Skeletal muscle cell (primary cell): ENCODE results near the gene HCST.
"Not testable (repeated sequence)": the region's sequence is repeated elsewhere in the genome, so short reads cannot be mapped to it uniquely, and the experiment has no call there.

ENCODE experiments used
- DNase-seq: peaks from one replicate; pipeline ENCODE4 v3.0.0-alpha.2; 2010; ENCODE audit warnings: low read depth
- H3K4me3 ChIP-seq: 2 replicates; pipeline ENCODE4 v1.5.1; 2011; ENCODE audit warnings: low read depth, mild to moderate bottlenecking, control low read depth, low read length, moderate library complexity

Gene HCST

DNA sequence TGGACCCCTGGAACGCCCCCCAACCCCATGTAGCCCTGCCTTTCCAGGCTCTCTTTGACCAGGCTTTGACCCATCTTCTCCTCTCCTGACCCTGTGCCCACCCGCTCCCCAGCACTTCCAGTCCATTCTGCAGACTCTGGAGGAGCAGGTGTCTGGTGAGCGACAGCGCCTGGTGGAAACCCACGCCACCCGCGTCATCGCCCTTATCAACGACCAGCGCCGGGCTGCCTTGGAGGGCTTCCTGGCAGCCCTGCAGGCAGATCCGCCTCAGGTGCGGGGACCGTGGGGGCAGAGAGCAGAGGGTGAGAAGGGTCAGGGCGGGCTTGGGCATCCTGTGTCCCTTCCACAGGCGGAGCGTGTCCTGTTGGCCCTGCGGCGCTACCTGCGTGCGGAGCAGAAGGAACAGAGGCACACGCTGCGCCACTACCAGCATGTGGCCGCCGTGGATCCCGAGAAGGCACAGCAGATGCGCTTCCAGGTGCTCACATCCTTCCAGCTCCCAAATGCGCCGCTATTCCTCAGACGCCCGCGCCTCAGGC, 27.9 kb upstream of the HCST start:
- DNase-seq = no peak
- no peak overlapping the region for H3K4me3 ChIP-seq

DNA sequence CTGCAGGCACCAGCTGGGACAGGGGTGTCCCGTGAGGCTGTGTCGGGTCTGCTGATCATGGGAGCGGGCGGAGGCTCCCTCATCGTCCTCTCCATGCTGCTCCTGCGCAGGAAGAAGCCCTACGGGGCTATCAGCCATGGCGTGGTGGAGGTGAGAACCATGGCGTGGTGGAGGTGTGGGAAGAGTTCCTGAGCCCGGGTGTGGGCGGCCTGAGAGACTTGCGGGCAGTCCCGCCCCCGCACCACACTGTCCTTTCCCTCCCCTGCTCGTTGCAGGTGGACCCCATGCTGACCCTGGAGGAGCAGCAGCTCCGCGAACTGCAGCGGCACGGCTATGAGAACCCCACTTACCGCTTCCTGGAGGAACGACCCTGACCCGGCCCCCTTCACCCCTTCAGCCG, 23.3 kb upstream of the HCST start:
- no peak for DNase-seq
- H3K4me3 ChIP-seq = no peak overlapping the region

DNA sequence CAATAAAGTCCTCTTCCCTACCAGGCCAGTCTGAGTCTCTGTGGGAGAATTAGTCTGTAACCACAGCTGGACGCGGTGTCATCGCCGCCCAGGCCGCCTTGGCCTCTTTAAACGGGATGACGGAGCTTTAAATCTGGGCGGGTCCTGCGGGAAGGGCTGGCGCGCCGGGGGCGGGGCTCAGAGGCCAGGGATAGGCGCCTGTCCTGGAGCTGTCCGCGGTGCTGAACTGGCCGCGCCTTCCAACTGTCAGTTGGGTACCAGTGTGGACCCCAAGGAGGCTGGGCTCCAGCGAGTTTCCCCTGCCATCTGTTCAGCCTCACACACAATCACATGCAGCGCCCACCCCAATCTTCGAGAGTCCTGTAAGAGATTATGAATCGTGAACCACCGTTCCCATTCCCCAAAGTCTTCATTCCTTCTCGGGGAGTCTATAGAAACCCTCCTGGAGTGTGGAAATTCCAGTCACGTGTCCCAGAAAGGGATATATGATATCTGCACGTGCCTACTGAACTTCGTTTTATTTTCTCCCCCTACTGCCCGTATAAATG, 22.5 kb upstream of the HCST start:
- no peak overlapping the region for H3K4me3 ChIP-seq
- DNase-seq = peak; percentile 60

DNA sequence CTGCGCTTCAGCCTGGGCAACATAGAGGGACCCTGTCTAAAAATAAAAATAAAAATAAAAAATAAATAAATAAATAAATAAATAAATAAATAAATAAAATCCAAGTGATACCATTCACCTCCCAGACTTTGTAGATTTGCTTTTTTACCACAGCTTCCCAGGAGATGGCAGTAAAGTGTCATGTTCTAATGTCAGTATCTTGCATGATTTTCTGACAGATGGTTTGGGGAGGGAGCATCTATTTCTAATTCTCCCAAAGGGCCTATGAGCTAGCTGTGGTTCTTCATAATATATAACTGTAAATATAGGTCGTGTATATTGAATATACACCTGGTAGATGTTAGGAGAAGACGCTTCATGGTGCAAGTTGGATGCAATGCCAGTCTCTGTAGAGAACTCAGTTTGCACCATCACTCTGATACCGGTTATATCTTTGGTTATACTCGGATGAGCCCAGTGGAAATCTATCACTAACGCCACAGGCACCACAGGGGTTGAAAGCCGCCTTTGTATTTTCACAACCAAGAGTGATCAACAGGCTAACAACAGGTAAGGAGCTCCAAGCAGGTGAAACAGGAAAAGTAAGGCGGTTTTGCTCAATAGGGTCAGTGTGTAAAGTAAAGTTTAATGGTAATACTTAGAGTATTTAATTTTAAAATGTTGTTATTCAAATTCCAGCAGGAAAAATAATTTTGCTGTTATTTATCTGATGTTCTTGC, 20.1 kb upstream of the HCST start:
- no peak overlapping the region for H3K4me3 ChIP-seq
- DNase-seq = peak; percentile 51

DNA sequence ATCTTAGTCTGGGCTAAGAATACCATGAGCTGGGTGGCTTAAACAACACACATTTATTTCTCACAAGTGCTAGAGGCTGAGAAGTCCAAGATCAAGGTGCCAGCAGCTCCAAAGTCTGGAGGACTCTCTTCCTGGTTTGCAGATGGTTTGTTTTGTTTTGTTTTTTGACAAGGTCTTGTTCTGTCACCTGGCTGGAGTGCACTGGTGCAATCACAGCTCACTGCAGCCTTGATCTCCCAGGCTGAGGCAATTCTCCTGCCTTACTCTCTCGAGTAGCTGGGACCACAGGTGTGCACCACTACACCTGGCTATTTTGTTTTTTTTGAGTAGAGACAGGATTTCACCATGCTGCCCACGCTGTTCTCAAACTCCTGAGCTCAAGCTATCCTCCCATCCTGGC, 18.4 kb upstream of the HCST start:
- DNase-seq = no peak
- H3K4me3 ChIP-seq = no peak overlapping the region

DNA sequence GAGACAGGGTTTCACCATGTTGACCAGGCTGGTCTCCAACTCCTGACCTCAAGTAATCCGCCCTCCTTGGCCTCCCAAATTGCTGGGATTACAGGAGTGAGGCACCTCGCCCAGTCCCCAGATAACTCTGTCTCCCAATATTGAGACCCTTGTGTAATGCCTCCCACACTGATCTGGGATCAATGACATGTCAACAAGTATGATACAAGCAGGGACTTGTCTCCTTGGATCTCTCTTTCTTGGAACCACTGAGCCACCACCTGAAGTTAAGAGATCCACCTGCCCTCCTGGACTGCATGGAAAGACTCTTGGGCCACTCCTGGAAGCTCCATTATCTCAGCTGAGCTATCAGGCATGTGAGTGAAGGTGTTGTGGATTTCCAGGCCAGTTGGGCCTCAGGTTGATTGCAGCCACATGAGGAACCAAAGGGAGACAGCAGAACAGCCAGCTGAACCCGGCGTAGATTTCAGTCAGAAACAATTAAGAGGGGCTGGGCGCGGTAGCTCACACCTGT, 17.0 kb upstream of the HCST start:
- no peak overlapping the region for H3K4me3 ChIP-seq
- DNase-seq = no peak

DNA sequence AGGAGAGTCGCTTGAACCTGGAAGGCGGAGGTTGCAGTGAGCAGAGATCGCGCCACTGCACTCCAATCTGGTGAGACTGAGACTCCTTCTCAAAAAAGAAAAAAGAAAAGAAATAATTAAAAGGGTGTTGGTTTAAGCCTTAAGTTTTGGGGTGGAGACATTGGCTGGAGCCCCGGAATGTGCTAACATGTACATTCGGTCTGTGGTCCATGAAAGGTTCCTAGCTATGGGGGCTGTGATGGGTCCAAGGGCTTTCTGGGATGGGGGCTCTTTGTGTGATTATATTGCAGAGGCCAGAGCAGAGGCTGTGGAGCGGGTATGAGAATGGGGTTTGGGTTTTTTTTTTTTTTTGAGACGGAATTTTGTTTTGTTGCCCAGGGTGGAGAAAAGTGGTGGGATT, 16.4 kb upstream of the HCST start:
- DNase-seq = no peak
- H3K4me3 ChIP-seq = no peak overlapping the region

DNA sequence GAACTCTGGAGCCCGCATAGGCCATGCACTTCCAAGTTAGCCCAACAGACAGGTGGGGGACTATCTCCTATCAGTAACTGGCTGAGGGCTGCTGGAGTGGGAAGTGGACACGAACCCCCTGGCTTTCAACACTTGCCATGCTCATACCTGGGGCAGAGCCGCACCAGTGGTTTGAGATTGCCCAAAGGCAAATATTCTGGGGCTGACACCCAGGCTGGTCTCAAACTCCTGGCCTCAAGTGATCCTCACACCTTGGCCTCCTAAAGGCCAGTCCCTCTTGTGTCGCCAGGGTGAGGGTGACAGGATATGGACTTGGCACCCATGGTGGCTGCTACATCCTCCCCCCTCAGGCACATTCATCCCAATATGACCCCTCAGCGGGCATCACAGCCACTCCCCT, 15.1 kb upstream of the HCST start:
- DNase-seq = no peak
- no peak overlapping the region for H3K4me3 ChIP-seq

DNA sequence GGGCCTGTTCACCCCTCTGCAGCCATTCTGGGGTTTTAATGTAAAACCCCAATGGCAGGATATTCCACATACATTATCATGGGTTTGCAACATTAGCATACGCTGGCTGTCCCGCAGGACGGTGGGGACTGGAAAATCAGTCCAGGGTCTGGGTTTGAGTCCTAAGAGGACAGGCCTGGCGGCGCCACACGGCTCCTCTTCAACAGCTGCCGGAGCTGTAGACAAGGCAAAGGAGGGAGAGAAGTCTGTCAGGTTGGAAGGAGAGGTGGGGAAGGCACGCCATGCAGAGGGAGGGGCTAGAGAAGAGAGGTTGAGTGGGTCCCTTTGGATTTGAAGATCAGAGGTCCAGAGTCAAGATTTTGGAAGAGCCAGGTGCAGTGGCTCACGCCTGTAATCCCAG, 13.9 kb upstream of the HCST start:
- H3K4me3 ChIP-seq = no peak overlapping the region
- no peak for DNase-seq

DNA sequence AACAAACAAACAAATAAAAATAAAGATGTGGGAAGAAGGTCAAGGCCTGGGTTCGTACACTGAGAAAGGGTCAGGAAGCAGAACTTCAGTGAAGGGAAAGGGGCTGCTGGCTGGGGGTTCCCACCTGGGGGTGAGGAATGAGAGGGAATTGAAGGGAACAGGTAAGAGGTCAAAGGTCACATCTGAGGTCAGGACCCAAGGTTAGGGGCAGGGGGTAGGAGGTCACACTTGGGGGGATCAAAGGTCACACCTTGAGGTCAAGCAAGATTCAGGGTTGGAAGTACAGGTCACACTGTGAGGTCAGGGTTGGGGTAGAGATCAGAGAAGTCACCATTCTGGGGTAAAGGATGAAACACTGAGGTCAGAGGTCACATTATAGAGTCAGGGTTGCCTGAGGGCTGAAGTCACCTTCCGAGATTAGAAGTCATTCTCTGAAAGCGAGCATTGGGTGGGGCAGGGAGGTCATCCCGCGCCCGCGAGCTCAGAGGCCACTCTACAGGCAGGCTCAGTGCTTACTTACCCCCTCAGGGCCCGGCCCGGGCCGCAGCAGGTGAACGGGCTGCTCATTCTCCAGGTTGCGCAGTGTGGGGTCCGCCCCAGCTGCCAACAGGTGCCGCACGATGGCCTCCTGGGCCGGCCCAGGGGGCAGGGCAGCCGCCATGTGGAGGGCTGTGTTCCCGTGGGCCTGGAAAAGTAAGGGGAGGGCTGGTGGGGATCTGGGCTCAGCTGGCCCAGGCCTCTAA, 12.8 kb upstream of the HCST start:
- H3K4me3 ChIP-seq = no peak overlapping the region
- DNase-seq = no peak

DNA sequence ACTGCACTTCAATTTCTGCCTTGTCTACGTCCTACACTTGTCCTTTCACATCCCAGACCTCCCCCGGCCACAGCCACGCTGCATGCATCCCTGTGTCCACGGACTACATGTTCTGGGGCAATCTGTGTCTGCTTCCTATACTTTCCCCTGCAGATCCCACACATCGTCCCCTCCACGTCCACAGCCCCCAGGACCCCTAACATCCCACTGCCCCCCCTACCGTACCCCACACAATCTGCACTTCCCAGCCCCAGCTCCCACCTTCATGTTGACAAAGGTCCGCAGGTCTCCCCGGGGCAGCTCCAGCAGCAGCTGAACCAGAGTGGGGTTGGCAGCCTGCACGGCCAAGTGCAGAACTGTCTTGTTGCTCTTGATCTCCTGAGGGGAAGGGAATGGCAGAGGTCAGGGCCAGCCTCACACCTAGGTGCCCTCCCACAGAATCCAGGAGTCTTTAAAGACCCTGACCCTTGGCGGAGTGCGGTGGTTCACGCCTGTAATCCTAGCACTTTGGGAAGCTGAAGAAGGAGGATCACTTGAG, 12.1 kb upstream of the HCST start:
- DNase-seq = no peak
- no peak overlapping the region for H3K4me3 ChIP-seq

DNA sequence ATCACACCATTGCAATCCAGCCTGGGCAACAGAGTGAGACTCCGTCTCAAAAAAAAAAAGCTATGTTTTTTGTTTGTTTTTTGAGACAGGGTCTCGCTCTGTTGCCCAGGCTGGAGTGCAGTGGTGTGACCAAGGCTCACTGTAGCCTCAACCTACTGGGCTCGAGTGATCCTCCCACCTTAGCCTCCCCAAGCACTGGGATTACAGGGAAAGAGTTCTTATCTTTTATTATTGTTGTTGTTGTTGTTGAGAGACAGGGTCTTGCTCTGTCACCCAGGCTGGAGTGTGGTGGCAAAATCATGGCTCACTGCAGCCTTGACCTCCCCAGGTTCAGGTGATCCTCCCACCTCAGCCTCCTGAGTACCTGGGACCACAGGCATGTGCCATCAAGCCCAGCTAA, 10.5 kb upstream of the HCST start:
- DNase-seq, H3K4me3 ChIP-seq: not testable (repeated sequence)

DNA sequence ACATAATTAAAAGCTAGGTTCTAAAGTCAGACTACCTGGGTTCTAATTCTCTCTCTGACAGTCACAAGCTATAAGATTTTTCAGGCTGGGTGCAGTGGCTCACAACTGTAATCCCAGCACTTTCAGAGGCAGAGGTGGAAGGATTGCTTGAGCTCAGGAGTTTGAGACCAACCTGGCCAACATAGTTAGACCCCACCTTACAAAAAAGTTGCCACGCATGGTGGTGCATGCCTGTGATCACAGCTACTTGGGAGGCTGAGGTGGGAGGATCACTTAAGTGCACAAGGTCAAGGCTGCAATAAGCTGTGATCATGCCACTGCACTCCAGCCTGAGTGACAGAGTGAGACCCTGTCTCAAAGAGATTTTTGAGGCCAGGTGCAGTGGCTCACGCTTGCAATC, 8.0 kb upstream of the HCST start:
- no peak for DNase-seq

DNA sequence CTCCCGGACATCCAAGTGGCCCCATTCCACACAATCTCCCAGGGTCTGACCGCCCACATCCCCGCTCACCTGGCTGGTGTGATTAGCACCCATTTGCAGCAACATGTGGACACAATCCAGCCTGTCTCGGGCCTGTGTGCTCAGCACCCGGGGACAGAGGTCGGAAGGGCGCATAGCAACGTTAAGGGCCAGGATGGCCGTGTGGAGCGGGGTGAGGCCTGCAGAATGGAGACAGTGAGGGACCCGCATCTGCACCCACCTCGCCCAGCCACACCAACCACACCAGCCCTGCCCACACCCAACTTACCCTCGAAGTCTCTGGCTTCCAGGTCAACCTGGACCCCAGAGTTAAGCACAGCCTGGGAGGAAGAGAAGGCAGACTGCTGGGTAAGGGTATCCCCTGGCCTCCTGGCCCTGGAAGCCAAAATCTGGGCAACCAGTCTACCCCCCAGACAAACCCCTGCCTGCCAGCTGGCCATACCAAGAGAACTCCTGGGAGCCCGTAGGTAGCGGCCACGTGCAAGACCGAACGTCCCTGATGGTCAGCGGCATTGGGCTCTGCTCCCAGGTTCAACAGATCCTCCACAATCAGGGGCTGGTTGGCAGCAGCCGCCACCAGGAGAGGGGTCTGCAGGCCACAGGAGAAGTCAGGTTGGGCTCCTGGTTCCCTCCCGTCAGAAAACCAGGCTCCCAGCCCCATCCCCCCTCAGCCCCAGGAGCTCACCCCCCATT, 6.3 kb upstream of the HCST start:
- no peak for DNase-seq
- no peak overlapping the region for H3K4me3 ChIP-seq

More for the DNA sequence above, 8.0 kb upstream of the HCST start:
- H3K4me3 ChIP-seq = no peak overlapping the region

DNA sequence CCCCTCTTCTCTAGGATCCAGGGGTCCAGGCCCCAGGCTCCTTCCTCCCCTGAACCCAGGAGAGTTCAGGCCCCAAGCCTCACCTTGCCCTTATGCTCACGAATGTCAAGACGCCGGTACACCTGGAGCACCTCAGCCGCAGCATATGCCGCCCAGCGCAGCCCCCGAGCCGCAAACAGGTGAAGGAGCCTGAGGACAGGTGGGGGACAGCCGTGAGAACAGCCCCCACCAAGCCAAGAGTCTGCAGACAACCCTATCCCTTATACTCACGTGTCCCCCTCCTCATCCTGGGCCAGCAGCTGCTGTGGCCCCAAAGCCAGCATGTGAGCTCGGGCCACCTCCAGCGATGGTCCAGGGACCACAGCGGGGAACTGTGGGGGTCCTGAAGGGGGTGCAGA, 5.7 kb upstream of the HCST start:
- no peak for DNase-seq
- no peak overlapping the region for H3K4me3 ChIP-seq

DNA sequence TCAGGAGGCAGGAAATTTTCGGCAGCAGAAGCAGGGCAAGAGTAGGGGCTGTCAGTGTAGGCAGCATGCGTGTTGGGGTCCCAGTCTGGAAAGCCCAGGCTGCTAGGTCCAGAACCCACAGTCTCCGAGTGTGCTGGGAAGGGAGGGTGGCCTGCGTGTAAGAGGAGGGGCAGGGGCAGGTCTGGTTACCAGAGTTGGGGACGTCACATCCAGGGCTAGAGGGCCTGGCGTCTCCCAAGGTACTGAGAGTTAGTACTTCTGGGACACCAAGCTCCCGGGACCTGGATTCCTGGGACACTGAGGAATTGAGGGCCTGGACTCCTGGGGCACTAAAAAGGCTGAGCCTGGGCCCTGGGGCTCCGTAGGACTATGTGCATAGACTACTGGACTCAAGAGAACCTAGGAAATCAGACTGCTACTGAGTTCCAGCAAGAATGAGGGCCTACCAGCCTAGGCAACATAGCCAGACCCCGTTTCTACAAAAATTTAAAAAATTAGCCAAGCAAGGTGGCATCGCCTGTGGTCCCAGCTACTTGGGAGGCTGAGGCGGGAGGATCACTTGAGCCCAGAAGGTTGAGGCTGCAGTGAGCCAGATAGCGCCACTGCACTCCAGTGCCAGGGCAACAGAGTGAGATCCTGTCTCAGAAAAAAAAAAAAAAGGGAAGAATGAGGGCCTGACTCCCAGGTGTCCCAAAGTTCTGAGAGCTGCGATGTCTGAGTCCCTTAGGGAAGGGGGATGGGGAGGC, 4.5 kb upstream of the HCST start:
- peak overlapping the region; percentile 78 for H3K4me3 ChIP-seq
- no peak for DNase-seq

DNA sequence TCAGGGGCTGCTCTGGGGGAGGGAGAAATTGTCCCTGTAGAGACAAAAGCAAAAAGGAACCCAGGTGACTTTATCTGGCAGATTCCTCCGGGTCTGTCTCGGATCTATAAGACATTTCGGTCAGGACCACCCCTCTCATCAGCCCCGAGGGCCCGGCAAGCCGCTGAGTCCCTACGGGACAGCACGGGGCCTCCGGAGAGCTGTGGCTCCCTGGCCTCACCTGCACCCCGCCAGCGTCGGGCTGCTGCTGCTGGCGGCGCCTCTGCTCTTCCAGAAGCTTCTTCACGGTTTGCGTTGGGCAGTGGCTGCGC, 3.9 kb upstream of the HCST start:
- peak overlapping the region; percentile 78 for H3K4me3 ChIP-seq
- no peak for DNase-seq

DNA sequence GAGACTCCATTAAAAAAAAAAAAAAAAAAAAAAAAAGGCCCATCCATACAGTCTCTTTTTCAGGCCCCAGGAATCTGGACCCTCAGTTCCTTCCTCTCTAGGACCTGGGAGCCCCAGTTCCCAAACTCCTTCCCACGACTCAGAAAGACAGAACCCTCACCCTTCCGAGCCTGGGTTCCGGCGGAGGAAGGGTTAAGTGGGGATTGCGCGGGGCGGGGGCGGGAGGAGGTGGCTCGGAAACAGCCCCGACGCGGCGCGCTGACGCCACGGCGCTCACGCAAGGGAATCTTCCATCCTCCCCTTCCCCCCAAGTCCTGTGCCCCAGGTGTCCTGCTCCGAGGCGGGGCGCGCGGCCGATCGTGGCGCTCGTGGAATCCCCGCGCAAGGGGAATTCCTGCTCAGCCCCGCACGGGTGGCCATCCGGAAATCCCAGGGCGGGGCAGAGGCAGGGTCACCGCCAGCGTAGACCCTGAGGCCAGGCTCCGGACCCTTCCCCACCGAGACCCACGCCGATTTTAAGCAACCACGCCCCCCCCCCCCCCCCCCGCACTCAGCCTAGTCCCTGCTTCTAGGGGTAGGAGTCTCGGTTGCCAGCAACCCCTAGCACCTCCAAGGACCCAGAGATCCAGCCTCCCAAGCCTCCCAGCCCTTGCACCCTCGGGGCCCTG, 2.6 kb upstream of the HCST start:
- H3K4me3 ChIP-seq = peak overlapping the region; percentile 78
- DNase-seq = peak; percentile 36
